Sigmoid colon (tissue), 7 donors: Measurements from ENCODE around the gene DNAH10. TPM values are rescaled to one million over a fixed set of nuclear protein-coding genes. Genes with fewer than 3 reads are reported as not detected.

ENCODE experiments used
- DNase-seq: peaks from one replicate; pipeline ENCODE4 v3.0.0-alpha.2; 2019
- H3K27ac ChIP-seq, 4 donors: fragments of 200-600 bp; sonication (generic); one replicate each; pipeline ENCODE4 v1.5.1; 2016 to 2019; ENCODE audit warnings: mild to moderate bottlenecking in 1 of 4
- H3K27me3 ChIP-seq, 3 donors: fragments of 200-600 bp; sonication (generic); one replicate each; pipeline ENCODE4 v1.5.1; 2019; ENCODE audit warnings: mild to moderate bottlenecking in 1 of 3
- H3K36me3 ChIP-seq, 4 donors: fragments of 200-600 bp; sonication (generic); one replicate each; pipeline ENCODE4 v1.5.1; 2016 to 2019
- H3K4me1 ChIP-seq, 4 donors: fragments of 200-600 bp; sonication (generic); one replicate each; pipeline ENCODE4 v1.5.1; 2017 to 2019
- H3K4me3 ChIP-seq, 4 donors: fragments of 200-600 bp; sonication (generic); one replicate each; pipeline ENCODE4 v1.5.1; 2017 to 2019; ENCODE audit warnings: mild to moderate bottlenecking in 2 of 4, moderate library complexity in 1 of 4
- H3K9me3 ChIP-seq, 4 donors: fragments of 200-600 bp in 3 of 4; sonication (generic) in 3 of 4; one replicate each; pipeline versions ENCODE4 v1.5.1 to v1.6.1; 2013 to 2019
- CTCF ChIP-seq, 4 experiments: fragments of 450-650 bp in 3 of 4; fragments of 200-600 bp in 1 of 4; IDR thresholded peaks; one replicate each; pipeline ENCODE4 v1.5.1; 2016 to 2019; ENCODE audit warnings: antibody characterized with exemption in 4 of 4, mild to moderate bottlenecking in 3 of 4, moderate library complexity in 2 of 4
- EP300 ChIP-seq, 4 donors: sonication (generic); formaldehyde crosslinking; IDR thresholded peaks; one replicate each; pipeline ENCODE4 v1.6.1; 2017; ENCODE audit warnings: antibody characterized with exemption in 4 of 4
- POLR2A ChIP-seq, 2 donors: fragments of 450-650 bp; IDR thresholded peaks; one replicate each; pipeline ENCODE4 v1.6.1; 2016; ENCODE audit warnings: antibody characterized with exemption in 2 of 2, mild to moderate bottlenecking in 2 of 2, moderate library complexity in 2 of 2
- POLR2AphosphoS5 ChIP-seq, 4 donors: sonication (generic); formaldehyde crosslinking; IDR thresholded peaks; one replicate each; pipeline ENCODE4 v1.6.1; 2017; ENCODE audit warnings: antibody characterized with exemption in 4 of 4
- WGBS, 2 donors: extraction: QIAGEN DNeasy Blood & Tissue Kit; methylation state at CpG; one replicate each; pipeline ENCODE4 v1.1.7; 2013; 5-methylcytosine and 5-hydroxymethylcytosine counted together
- intact Hi-C: fragments of 100-400 bp; cut with DNase I; formaldehyde crosslinking; loops from one replicate; pipeline ENCODE4 v1.15.1; 2023
- polyA plus RNA-seq, 3 donors: library from polyadenylated mRNA; stranded (reverse); fragments of 200-250 nt; gene quantifications; one replicate each; pipeline ENCODE4 v1.2.3, GENCODE V29; 2013
- total RNA-seq, 4 donors: library from RNA; depleted of rRNA; stranded (reverse); fragments of >200 nt; gene quantifications; one replicate each; pipeline ENCODE4 v1.1.0, GENCODE V29; 2016
- donor health status: healthy with polysubstance abuse.
- donor health status: Bipolar disorder and iron deficiency.
- donor health status: healthy.

DNAH10 gene
- total and polyA plus RNA-seq, 7 donors: under 0.01 to 0.29 (median 0.16) TPM; not detected in 4

GRCh38 chr12:123816896-123817537 is 54.9 kb downstream of the DNAH10 start:
- H3K4me1 ChIP-seq: no peaks in the 10 kb centered on the region
- H3K9me3 ChIP-seq: peaks cover 0 to 7% (median 1%) of the 10 kb centered on the region in 4 donors

GRCh38 chr12:123822804-123823203 is 60.7 kb downstream of the DNAH10 start:
- Histone ChIP-seq H3K36me3 (no peaks in the 10 kb centered on the region), H3K27me3 (no peaks in the 10 kb centered on the region), H3K27ac (no peak overlapping the region), H3K9me3 (peaks cover 0 to 2% (median 0%) of the 10 kb centered on the region in 4 donors), H3K4me3 (no peak overlapping the region), H3K4me1 (no peaks in the 10 kb centered on the region)
- TF ChIP-seq POLR2AphosphoS5 (IDR thresholded peaks at IDR 0.05) (no peak), POLR2A (IDR thresholded peaks at IDR 0.05) (no peak), EP300 (IDR thresholded peaks at IDR 0.05) (no peak)
- 44 to 83% methylated on average over 6 of the region's 6 CpGs for WGBS, 2 donors
- intact Hi-C loops: no loop called here
- no peak for DNase-seq

More at GRCh38 chr12:123816896-123817537, 54.9 kb downstream of the DNAH10 start:
- no peak overlapping the region for H3K27ac ChIP-seq
- no peaks in the 10 kb centered on the region for H3K36me3 ChIP-seq
- no peak for DNase-seq
- no peaks in the 10 kb centered on the region for H3K27me3 ChIP-seq
- TF ChIP-seq POLR2AphosphoS5 (IDR thresholded peaks at IDR 0.05) (no peak), CTCF (IDR thresholded peaks at IDR 0.05) (no peak), EP300 (IDR thresholded peaks at IDR 0.05) (no peak), POLR2A (IDR thresholded peaks at IDR 0.05) (no peak)
- intact Hi-C loops: no loop called here
- 95 to 96% methylated on average over 4 of the region's 4 CpGs for WGBS, 2 donors
- no peak overlapping the region for H3K4me3 ChIP-seq

GRCh38 chr12:123828120-123828519 is 66.0 kb downstream of the DNAH10 start:
- Histone ChIP-seq H3K4me3 (no peak overlapping the region), H3K9me3 (no peaks in the 10 kb centered on the region), H3K4me1 (no peaks in the 10 kb centered on the region), H3K36me3 (no peaks in the 10 kb centered on the region), H3K27me3 (no peaks in the 10 kb centered on the region), H3K27ac (no peak overlapping the region)
- TF ChIP-seq CTCF (IDR thresholded peaks at IDR 0.05) (no peak), POLR2AphosphoS5 (IDR thresholded peaks at IDR 0.05) (no peak), POLR2A (IDR thresholded peaks at IDR 0.05) (no peak), EP300 (IDR thresholded peaks at IDR 0.05) (no peak)
- WGBS, 2 donors: 77 to 93% methylated on average over 3 of the region's 3 CpGs
- intact Hi-C loops: no loop called here
- no peak for DNase-seq

- Histone ChIP-seq H3K4me1 (no peaks in the 10 kb centered on the region), H3K4me3 (no peak overlapping the region), H3K27ac (no peak overlapping the region), H3K36me3 (no peaks in the 10 kb centered on the region), H3K27me3 (no peaks in the 10 kb centered on the region), H3K9me3 (no peaks in the 10 kb centered on the region)
- TF ChIP-seq POLR2A (IDR thresholded peaks at IDR 0.05) (no peak), EP300 (IDR thresholded peaks at IDR 0.05) (no peak)
- intact Hi-C loops: no loop called here
- DNase-seq: no peak
- 86 to 87% methylated on average over 13 of the region's 13 CpGs for WGBS, 2 donors
These were observed 66.9 kb downstream of the DNAH10 start for GRCh38 chr12:123828854-123829547.

- intact Hi-C loops: no loop called here
- no peaks in the 10 kb centered on the region for H3K27me3 ChIP-seq
- 87 to 88% methylated on average over 10 of the region's 10 CpGs for WGBS, 2 donors
These were observed 67.5 kb downstream of the DNAH10 start for GRCh38 chr12:123829561-123829960.

More at GRCh38 chr12:123829561-123829960, 67.5 kb downstream of the DNAH10 start:
- Histone ChIP-seq H3K4me1 (no peaks in the 10 kb centered on the region), H3K9me3 (no peaks in the 10 kb centered on the region), H3K4me3 (no peak overlapping the region), H3K36me3 (no peaks in the 10 kb centered on the region), H3K27ac (no peak overlapping the region)
- no peak for DNase-seq
- TF ChIP-seq POLR2AphosphoS5 (IDR thresholded peaks at IDR 0.05) (no peak), EP300 (IDR thresholded peaks at IDR 0.05) (no peak), CTCF (IDR thresholded peaks at IDR 0.05) (no peak), POLR2A (IDR thresholded peaks at IDR 0.05) (no peak)
